HG03095 (cell line): ENCODE measurements around the gene C1orf87.

ENCODE experiments used
- ATAC-seq: cut with Tn5 transposase; IDR thresholded peaks from one replicate; pipeline ENCODE4 v1.9.1; 2021; ENCODE audit warnings: moderate library complexity; ENCODE audit not compliant: unreplicated experiment

C1orf87 gene

GRCh38 chr1:60063561-60063960 lies 10.0 kb downstream of the C1orf87 start:
- ATAC-seq = no peak

DNA sequence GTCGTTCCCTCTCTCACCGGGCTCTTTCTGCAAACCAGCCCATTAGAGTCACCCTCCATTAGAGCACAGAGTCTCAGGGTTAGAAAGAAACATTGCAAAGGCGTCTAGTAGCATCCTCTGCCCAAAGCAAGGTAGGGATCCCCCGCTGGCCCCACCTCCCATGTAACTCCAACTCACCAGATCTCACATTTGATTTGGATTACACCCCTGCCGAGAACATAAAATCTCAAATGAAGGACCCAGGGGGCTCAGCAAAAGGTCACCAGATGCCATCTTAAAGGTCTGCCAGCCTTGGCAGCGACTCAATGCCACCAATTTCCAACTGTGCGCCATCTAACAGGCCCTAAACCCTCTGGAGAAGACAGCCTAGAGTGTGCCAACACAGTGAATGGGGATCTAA lies 14.1 kb downstream of the C1orf87 start:
- no peak for ATAC-seq

- ATAC-seq = no peak
These were observed 18.2 kb downstream of the C1orf87 start for GRCh38 chr1:60055336-60055735.

- no peak for ATAC-seq
These were observed 19.2 kb downstream of the C1orf87 start for GRCh38 chr1:60054374-60054773.

DNA sequence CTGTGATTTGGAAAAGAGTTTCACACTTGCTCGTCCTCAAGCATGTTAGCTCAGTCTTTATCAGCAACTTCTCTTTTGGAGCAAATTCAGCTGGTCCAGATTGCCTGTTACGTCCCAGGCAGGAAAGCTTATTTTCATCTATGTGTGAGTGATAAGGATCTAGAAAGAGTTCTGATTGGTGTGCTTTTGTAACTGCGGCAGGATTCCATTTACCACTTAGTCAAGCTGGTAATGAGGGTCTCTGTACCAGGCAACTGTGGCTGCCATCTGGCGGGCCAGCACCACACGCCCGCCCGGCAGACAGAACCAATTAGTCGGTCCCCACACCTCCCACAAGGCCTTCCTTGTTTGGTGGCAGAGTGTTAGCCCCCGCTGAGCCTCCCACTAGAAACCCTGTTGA lies 21.0 kb downstream of the C1orf87 start:
- no peak for ATAC-seq

GRCh38 chr1:60051191-60051590 lies 22.4 kb downstream of the C1orf87 start:
- no peak for ATAC-seq

- no peak for ATAC-seq
These were observed 24.4 kb downstream of the C1orf87 start for GRCh38 chr1:60049188-60049587.

GRCh38 chr1:60044881-60045280 lies 28.7 kb downstream of the C1orf87 start:
- no peak for ATAC-seq

- ATAC-seq = no peak
These were observed 31.8 kb downstream of the C1orf87 start for GRCh38 chr1:60041783-60042182.

- no peak for ATAC-seq
These were observed 35.9 kb downstream of the C1orf87 start for GRCh38 chr1:60037669-60038068.

DNA sequence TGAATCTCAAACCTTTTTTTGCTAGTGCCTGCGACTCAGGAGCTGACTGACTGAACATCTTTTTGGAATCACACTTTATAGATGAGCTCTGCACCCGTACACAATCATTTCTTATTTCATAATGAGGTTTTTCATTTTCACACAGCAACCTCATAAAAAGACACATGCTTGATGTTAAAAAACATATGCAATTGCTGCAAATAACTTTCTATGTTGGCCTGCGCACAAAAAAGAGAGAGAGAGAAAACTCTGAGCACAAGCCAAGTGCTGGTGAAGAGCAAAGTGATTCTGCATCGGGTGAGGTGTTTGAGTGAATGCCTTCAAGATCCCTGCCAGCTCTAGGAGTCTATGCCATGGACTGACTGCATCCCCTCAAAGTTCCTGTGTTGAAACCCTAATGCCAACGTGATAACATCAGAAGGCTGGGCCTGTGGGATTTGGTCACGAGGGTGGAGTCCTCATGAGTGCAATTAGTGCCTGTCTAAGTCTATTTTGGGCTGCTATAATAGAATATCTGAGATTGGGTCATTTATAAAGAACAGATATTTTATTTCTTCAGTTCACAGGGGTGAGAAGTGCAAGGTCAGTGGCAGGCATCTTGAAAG lies 36.6 kb downstream of the C1orf87 start:
- no peak for ATAC-seq

GRCh38 chr1:60035921-60036320 lies 37.6 kb downstream of the C1orf87 start:
- no peak for ATAC-seq

DNA sequence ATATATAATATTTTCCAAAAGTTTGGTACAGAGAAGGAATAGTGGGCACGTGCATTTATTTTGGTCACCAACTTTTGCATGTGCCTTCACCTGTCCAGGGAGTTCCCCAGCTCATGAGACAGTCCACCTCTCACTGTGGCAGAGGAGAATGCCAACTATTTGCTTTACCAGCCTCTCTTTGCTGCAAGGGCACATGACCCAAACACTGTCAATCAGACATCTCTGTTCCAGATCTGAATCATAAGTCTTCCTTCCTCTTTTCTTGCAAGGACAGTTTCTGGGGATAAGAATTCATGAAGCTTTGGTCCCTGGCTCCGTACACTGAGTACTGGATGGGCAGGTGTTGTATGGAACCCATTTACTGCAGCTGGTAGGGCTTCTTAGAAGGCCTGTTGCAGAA lies 38.6 kb downstream of the C1orf87 start:
- ATAC-seq = no peak

GRCh38 chr1:60033066-60033465 lies 40.5 kb downstream of the C1orf87 start:
- ATAC-seq = no peak

GRCh38 chr1:60031146-60031545 lies 42.4 kb downstream of the C1orf87 start:
- ATAC-seq = no peak

- no peak for ATAC-seq
These were observed 48.0 kb downstream of the C1orf87 start for GRCh38 chr1:60025552-60025951.

DNA sequence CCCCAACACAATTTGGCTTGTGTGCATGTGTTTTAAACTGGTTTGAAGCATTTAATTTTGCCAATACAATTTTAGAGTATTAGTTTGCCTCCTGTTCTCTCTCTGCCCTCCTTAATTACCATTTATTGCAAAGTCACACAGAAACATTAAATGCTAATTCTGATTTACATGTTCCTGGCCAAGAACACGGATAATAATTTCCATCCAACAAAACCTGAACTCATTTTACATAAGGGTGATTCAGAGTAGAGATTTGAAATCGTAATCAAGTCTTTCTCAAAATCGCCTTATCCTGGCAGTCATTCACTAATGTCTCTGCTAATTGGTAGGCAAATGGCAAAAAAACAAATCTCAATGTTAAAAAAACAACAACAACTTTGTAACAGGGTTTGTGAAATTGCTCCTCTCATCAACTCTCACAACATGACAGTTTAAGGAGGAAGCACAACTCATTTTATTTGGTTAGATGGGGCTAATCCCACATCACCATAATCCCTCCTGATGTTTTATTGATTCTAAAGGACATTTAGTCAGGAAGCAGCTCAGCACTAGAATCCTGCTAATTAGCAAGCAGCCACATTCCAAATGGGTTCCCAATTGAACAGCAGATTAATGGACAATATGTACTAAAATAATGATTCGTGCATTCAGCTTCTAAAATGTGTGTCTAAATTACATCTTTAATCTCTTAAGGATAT lies 55.9 kb downstream of the C1orf87 start:
- no peak for ATAC-seq

DNA sequence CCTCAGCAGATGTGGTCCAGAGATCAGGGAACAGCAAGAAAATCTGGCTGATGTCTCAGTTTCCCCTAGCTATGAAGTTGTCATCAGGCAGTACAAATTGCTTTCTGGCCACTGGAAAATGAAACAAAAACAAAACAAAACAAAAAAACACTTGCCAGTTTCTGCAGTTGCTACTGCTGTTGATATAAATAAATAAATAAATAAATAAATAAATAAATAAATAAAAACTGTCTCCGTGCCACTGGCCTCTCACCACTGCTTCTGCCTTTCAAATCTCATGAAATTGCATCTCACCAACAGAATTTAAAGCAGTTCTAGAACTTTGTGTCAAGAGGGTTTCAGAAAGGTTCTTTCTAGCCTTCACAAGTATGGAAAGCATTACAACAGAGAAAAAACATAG lies 62.9 kb downstream of the C1orf87 start:
- no peak for ATAC-seq

- no peak for ATAC-seq
These were observed 65.1 kb downstream of the C1orf87 start for GRCh38 chr1:60008500-60008899.

DNA sequence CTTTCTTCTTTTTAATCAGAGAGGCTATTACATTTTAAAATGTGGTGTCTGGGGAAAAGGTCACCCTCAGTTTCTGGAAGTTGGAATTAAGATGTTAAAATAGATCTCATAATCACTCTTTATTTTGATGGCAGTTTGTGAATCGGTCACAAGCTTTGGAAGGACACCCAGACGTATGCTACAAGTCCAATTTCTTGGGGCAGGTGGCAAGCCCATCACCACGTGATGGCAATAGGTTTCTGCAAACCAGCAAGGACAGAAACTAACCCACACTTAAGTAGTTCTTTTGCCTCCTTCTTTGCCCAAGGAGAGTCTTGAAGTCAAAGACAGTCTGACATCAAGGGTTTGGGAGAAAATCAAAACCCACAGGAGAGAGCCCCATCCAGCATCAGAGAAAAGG lies 72.9 kb downstream of the C1orf87 start:
- ATAC-seq = no peak

DNA sequence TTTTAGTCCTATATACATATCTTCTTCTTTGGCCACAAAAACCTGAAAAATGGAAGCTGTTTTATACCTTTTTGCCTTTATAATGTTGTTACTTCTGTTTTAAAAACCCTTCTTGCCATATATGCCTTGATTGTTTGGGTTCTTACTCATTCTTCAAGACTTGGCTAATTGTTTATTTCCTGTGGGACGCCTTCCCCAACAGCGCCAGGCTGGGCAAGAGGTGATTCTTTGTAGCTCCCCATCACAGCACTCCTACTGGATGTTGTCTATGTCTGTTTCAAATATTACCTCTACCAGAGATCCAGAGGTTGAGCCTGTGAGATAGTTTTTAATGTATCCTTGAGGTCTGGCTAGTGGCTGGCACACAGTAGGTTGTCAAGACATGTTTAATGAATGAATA lies 73.8 kb downstream of the C1orf87 start:
- ATAC-seq = no peak

GRCh38 chr1:59999006-59999405 lies 74.6 kb downstream of the C1orf87 start:
- ATAC-seq = no peak
